Urinary bladder (tissue), 4 donors: ENCODE measurements around the gene VWA7. TPM values are rescaled to one million over a fixed set of nuclear protein-coding genes. Genes with fewer than 3 reads are reported as not detected.
"Not testable (repeated sequence)": the region's sequence is repeated elsewhere in the genome, so short reads cannot be mapped to it uniquely, and the experiment has no call there.

Source experiments
- DNase-seq: peaks from one replicate; pipeline ENCODE4 v3.0.0-alpha.2; 2015; ENCODE audit errors: extremely low spot score
- H3K27ac ChIP-seq: one replicate; pipeline ENCODE4 v1.5.1; 2013; ENCODE audit warnings: low read depth, mild to moderate bottlenecking, moderate library complexity
- H3K36me3 ChIP-seq: one replicate; pipeline ENCODE4 v1.6.1; 2013; ENCODE audit warnings: mild to moderate bottlenecking, moderate library complexity; ENCODE audit not compliant: insufficient read depth
- H3K4me1 ChIP-seq: one replicate; pipeline ENCODE4 v1.6.1; 2013; ENCODE audit warnings: mild to moderate bottlenecking, moderate library complexity; ENCODE audit not compliant: insufficient read depth
- H3K4me3 ChIP-seq: one replicate; pipeline ENCODE4 v1.5.1; 2013; ENCODE audit warnings: low read depth, low read length
- WGBS: extraction: QIAGEN DNeasy Blood & Tissue Kit; methylation state at CpG from one replicate; pipeline ENCODE4 v1.1.7; 2013; 5-methylcytosine and 5-hydroxymethylcytosine counted together
- polyA plus RNA-seq: library from polyadenylated mRNA; stranded (reverse); fragments of 200-250 nt; gene quantifications from one replicate; pipeline ENCODE4 v1.2.3, GENCODE V29; 2013
- total RNA-seq: library from RNA; depleted of rRNA; stranded (reverse); fragments of >200 nt; gene quantifications from one replicate; pipeline ENCODE4 v1.2.3, GENCODE V29; 2014
- donor health status: healthy with polysubstance abuse.
- donor health status: healthy.

Gene VWA7, protein sequence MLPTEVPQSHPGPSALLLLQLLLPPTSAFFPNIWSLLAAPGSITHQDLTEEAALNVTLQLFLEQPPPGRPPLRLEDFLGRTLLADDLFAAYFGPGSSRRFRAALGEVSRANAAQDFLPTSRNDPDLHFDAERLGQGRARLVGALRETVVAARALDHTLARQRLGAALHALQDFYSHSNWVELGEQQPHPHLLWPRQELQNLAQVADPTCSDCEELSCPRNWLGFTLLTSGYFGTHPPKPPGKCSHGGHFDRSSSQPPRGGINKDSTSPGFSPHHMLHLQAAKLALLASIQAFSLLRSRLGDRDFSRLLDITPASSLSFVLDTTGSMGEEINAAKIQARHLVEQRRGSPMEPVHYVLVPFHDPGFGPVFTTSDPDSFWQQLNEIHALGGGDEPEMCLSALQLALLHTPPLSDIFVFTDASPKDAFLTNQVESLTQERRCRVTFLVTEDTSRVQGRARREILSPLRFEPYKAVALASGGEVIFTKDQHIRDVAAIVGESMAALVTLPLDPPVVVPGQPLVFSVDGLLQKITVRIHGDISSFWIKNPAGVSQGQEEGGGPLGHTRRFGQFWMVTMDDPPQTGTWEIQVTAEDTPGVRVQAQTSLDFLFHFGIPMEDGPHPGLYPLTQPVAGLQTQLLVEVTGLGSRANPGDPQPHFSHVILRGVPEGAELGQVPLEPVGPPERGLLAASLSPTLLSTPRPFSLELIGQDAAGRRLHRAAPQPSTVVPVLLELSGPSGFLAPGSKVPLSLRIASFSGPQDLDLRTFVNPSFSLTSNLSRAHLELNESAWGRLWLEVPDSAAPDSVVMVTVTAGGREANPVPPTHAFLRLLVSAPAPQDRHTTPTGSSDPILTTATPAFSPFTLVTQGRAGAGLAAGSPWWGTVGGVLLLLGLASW
- total RNA-seq (0.42 TPM), polyA plus RNA-seq (0.39 TPM)

DNA sequence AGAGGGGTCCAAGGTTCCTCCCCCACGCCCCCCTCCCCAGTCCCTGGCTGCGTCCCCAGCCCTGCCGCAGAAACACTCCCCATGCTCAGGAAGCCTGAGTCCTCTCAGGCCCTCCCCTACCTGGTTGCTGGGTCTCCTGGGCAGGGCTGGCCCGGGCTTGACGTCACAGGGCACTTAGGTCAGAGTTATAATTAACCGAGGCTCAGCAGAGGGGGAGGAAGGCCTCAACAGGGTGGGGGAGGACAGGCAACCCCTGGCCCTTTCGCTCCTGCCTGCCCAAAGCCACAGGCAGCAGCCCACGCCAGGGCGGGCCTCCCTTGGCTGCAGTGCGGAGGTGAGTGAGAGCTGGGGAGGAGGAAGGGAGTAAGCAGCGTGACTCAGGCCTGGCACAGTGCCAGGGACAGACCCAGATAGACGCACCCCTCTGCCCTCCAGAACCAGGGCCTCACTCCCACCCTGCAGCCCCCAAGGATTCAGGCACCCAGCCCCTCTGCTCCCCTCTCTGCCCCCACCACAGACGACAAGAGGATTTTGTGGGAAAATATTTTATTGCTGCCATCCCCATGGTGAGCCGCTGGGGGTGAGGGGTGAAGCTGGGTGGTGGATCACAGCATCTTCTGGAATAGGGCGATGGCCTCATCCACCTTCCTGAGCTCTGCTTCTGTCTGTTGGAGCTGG is at the start of gene VWA7:
Gene VWA7, minus strand, starts transcription at position 340 of the 678 bp plus-strand sequence. CDS start 549 bp downstream, outside the sequence.
- no peak for DNase-seq
- Histone ChIP-seq H3K27ac (no peak within 1 kb of the TSS), H3K4me1 (no peaks in the 10 kb centered on the region), H3K4me3 (no peak within 1 kb of the TSS), H3K36me3 (no peaks in the 10 kb centered on the region)
- 15% methylated on average over 15 of the region's 15 CpGs for WGBS

DNA sequence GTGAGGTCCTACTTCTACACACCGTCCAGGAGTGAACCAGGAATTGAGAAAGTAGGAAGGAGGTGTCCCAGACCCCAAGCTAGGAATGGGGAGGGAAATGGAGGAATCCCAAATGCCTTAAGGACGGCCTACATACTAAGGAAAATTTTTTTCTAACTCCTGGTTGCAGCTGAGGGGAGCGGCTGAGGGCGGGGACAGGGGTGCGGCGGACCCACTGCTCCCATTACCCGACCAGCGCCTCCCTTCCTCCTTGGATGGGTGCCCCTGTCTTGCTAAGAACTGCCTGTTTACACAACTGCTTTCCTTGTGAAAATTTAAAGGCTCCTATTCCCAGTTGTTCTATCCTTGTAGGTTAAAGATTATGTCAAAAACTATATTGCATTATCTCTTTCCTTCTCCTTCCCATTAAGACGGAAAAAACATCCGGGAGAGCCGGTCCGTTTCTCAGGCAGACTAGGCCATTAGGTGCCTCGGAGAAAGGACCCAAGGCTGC is 49.7 kb upstream of the VWA7 start:
- WGBS: under 1% methylated on average over 13 of the region's 13 CpGs
- H3K36me3 ChIP-seq: no peaks in the 10 kb centered on the region
- peak overlapping the region; percentile 96 for H3K27ac ChIP-seq
- DNase-seq: no peak
- no peaks in the 10 kb centered on the region for H3K4me1 ChIP-seq
- peak overlapping the region; percentile 24 for H3K4me3 ChIP-seq

DNA sequence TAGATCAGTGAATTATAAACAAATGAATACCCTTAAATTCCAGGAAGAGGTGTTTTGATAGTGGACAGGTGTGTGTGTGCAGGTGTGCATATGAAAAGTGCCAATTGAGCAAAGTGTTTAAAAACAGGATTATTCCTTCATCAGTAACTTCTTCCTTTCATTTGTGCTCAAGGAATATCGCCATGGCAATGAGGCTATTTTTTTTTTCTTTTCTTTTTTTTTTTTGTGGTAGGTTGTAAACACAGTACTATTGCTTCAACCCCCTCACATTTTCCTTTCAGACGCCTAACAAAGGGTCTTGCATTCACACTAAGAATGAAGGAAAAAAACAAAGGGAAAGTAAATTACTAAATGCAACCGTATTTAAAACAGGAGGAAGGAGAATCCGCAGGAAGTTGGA is 48.4 kb upstream of the VWA7 start:
- WGBS: 69% methylated on average over 4 of the region's 4 CpGs
- H3K27ac ChIP-seq: no peak overlapping the region
- no peaks in the 10 kb centered on the region for H3K36me3 ChIP-seq
- no peak for DNase-seq
- no peak overlapping the region for H3K4me3 ChIP-seq
- H3K4me1 ChIP-seq: no peaks in the 10 kb centered on the region

DNA sequence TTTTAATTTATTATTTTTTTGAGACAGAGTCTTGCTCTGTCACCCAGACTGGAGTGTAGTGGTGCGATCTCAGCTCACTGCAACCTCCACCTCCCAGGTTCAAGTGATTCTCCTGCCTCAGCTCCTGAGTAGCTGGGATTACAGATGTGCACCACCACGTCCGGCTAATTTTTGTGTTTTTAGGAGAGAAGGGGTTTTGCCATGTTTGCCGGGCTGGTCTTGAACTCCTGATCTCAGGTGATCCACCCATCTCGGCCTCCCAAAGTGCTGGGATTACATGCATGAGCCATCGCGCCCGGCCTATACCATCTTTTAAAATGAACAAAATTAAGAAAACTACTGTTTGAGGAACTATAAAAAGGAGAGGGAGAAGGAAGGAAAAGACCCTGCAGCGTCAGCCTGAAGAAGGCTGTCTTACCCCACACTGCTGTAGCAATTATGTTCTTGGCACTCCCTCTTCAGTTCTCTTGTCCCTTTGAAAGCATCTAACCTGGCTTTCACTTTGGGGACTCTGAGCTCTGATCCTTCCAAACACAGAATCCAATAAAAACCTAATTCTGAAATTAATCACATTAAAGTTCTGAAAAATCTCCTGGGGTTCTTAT is 46.6 kb upstream of the VWA7 start:
- H3K27ac ChIP-seq: peak overlapping the region; percentile 54
- not testable (repeated sequence) for H3K36me3 ChIP-seq, H3K4me3 ChIP-seq, DNase-seq, H3K4me1 ChIP-seq
- 82% methylated on average over 9 of the region's 9 CpGs for WGBS

DNA sequence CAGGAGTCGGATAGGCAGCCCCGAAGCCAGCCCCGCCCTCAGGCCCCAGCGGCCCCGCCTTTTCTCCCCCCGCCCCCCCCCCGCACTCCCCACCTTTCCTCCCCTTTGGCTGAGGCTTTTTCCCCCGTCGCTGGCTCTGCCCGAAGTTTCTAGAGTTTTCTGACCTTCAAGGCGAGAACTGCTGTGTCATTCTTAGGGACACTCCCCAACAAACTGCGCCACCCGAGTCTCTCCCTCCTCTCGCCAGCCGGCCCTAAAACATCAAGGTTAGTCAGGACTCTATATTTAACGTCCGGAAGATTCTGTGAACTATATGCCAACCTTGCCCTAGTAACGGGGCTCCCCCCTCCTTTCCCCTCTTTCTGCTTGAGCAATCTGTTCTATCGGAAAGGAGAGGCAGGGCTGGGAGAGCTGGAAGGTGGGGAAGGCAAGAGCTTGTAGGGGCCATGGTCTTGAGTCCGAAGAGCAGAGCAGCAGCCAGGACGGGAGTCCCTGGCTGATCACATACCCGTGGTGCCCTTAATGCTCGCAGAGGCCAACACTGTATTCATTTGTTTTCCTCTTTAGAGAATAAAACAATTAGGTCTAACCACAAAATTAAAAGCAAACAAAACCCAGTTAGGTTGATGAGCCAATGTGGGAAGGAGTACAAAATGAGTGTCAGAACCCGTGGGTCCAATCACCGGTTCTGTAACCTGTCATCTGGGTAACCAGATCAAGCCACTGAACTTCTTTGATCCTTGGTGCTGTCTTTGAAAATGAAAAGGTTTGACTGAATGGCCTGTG is 45.1 kb upstream of the VWA7 start:
- Histone ChIP-seq H3K4me1 (no peaks in the 10 kb centered on the region), H3K36me3 (no peaks in the 10 kb centered on the region), H3K4me3 (peak overlapping the region; percentile 52), H3K27ac (peak overlapping the region; percentile 93)
- WGBS: 2% methylated on average over 24 of the region's 25 CpGs
- peak; percentile 77 for DNase-seq

DNA sequence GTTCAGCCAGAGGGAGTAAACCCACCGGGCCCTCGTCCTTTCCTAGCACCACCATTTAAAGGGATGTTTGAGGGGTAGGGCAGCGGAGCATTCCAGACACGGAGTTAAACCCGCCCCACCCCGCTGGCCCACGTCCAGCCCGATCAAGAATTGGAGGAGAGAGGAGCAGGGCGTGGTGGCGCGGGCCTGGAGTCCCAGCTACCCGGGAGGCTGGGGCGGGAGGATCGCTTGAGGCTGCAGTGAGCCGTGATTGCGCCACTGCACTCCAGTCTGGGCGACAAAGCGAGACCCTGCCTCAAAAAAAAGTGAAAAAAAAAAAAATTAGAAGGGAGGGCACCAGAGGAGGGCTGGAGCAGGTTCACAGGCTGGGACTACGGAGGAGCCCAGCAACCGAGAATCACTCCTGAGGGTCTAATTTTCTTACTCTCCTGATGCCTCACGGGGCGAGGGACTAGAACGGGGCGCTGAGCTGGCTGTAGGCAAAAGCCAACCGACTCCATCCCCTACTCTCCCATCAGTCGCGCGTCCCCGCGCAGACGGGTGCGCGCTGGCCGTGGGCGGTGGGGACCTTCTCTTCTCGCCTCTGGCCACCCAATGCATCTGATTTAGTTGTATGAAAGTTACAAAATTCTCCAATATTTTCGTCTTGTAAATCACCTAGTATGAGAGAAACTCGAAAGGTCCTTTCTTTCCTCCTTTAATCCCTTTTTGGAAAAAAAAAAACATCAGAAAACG is 44.3 kb upstream of the VWA7 start:
- no peak for DNase-seq
- H3K36me3 ChIP-seq: no peaks in the 10 kb centered on the region
- H3K4me1 ChIP-seq: no peaks in the 10 kb centered on the region
- H3K27ac ChIP-seq: peak overlapping the region; percentile 93
- H3K4me3 ChIP-seq: peak overlapping the region; percentile 52
- WGBS: 4% methylated on average over 39 of the region's 39 CpGs

DNA sequence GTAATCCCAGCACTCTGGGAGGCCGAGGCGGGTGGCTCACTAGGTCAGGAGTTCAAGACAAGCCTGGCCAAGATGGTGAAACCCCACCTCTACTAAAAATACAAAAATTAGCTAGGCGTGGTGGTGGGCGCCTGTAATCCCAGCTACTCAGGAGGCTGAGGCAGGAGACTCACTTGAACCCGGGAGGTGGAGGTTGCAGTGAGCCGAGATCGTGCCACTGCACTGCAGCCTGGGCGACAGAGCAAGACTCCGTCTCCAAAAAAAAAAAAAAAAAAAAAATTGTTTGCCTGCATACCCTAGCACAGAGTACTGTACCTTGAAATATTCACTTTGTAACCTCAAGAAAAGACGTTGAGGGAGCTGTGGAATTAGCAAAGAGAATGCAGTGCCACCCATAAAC is 43.3 kb upstream of the VWA7 start:
- H3K4me3 ChIP-seq, DNase-seq, H3K4me1 ChIP-seq, H3K27ac ChIP-seq, H3K36me3 ChIP-seq: not testable (repeated sequence)
- 92% methylated on average over 10 of the region's 10 CpGs for WGBS

DNA sequence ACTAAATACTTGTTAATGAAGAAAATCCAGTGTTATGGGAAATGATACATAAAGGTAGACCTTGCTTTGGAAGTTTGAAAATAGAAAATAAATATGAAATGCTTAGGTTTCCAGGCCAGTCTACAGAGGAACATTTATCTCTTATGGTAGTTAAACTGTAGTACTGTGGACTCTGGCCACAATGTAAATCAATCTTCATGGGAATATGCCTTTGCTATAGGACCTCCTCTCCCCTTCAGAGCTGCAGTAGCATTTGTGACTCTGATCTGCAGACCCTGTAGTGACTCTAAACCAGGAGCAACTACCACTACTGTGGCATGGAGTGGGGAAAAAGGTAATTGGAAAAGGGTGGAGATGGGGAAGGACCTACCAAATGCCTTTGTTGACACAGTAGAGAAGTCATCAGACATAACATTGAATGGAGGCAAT is 42.8 kb upstream of the VWA7 start:
- no peaks in the 10 kb centered on the region for H3K4me1 ChIP-seq
- H3K36me3 ChIP-seq: no peaks in the 10 kb centered on the region
- H3K4me3 ChIP-seq: no peak overlapping the region
- DNase-seq: no peak
- H3K27ac ChIP-seq: no peak overlapping the region

DNA sequence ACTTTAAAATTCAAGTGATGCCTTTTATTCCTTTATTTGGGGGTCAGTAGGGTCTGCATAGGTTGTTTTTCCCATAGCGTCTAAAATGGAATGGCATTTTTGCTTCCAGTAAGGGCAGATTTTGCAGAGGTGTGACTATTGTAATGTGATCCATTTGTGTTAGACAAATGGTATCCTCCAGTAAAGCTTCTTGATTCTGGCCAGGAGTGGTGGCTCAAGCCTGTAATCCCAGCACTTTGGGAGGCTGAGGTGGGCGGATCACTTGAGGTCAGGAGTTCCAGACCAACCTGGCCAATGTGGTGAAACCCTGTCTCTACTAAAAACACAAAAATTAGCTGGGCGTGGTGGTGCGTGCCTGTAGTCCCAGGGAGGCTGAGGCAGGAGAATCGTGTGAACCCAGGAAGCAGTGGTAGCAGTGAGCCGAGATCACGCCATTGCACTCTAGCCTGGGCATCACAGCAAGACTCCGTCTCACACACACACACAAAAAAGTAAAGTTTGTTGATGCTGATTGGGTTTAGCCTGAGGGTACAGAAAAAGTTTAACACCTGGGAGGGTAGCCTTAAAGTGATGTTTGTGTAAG is 40.9 kb upstream of the VWA7 start:
- not testable (repeated sequence) for H3K4me1 ChIP-seq, H3K36me3 ChIP-seq, DNase-seq
- 73% methylated on average over 8 of the region's 8 CpGs for WGBS
- Histone ChIP-seq H3K4me3 (peak overlapping the region; percentile 67), H3K27ac (peak overlapping the region; percentile 48)

DNA sequence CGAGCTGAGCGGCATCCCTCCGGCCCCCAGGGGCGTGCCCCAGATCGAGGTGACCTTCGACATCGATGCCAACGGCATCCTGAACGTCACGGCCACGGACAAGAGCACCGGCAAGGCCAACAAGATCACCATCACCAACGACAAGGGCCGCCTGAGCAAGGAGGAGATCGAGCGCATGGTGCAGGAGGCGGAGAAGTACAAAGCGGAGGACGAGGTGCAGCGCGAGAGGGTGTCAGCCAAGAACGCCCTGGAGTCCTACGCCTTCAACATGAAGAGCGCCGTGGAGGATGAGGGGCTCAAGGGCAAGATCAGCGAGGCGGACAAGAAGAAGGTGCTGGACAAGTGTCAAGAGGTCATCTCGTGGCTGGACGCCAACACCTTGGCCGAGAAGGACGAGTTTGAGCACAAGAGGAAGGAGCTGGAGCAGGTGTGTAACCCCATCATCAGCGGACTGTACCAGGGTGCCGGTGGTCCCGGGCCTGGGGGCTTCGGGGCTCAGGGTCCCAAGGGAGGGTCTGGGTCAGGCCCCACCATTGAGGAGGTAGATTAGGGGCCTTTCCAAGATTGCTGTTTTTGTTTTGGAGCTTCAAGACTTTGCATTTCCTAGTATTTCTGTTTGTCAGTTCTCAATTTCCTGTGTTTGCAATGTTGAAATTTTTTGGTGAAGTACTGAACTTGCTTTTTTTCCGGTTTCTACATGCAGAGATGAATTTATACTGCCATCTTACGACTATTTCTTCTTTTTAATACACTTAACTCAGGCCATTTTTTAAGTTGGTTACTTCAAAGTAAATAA is 40.2 kb upstream of the VWA7 start:
- Histone ChIP-seq H3K4me3 (peak overlapping the region; percentile 67), H3K27ac (peak overlapping the region; percentile 29)
- not testable (repeated sequence) for H3K4me1 ChIP-seq, H3K36me3 ChIP-seq, DNase-seq
- 60% methylated on average over 15 of the region's 37 CpGs for WGBS
